CD1c-positive myeloid dendritic cell (primary cell): ENCODE data around the gene TMEM222.
A peak's percentile ranks its signal among the peaks of the same experiment; 100 is the strongest.

ENCODE experiments used
- DNase-seq: peaks from one replicate; pipeline ENCODE4 v3.0.0-alpha.2; 2016; ENCODE audit errors: extremely low spot score

Gene TMEM222

GRCh38 chr1:27306892-27307761 is 14.8 kb upstream of the TMEM222 start:
- no peak for DNase-seq

DNA sequence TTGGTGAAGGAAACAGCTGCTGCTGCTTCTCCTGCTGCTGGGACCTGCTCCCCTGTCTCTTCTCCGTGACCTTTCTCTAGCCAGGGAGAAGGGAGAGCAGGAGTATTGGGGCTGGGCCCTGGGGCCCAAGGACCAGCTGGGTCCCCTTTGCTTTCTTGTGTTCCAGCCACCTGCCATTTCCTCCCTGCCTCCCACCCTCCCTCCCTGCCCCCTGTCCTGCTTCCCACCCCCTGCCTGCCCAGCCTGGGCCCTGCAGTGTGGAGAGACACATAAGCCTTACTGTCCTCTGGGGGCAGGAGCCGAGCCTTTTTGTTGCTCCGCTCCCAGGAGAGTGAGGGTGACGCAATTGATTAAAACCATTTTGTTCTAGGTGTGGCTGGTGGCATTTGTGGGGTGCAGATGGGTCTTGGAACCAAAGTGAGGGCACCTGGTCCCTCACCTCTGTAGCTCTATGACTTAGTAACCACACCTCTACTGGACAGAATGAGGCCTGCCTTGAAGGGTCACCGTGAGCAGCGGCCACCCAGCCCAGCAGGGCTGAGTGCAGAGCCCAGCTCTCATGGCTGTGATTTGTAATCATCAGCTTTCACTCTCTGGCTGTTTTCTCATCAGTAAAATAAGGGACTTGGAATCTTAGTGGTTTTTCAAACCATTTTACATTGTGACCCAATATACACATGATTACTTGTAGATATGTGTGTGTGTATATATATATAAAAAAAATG is 13.9 kb upstream of the TMEM222 start:
- DNase-seq: no peak

DNA sequence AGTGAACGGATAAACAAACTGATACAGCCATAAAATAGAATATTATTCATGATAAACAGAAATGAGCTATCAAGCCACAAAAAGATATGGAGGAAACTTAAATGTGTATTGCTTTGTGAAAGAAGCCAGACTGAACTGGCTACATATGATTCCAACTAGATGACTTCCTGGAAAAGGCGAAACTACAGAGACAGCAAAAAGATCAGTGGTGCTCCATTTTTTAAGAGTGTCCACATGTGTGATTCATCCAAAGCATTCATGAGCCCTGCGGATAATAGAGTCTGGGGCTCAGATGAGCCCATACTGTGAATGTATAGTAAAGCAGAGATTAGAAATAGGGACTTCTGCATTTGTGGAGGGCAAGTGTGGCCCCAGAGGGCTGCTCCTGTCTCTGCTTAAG is 7.8 kb upstream of the TMEM222 start:
- DNase-seq: no peak

GRCh38 chr1:27314737-27315136 is 7.2 kb upstream of the TMEM222 start:
- DNase-seq: no peak

DNA sequence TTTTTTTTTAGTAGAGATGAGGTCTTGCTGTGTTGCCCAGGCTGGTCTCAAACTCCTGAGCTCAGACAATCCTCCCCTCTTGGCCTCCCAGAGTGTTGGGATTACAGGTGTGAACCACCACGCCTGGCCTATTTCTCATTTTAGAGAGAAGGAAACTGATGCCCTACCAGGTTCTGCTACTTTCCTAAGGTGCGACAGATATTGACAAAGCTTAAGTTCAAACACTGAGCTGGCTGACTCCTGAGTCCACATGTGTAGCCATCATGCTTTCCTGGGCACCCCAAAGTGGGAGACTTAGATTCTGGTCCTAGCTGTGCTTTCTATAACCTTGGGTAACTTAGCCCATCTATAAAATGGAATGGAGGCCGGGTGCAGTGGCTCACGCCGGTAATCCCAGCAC is 5.1 kb upstream of the TMEM222 start:
- DNase-seq: no peak

DNA sequence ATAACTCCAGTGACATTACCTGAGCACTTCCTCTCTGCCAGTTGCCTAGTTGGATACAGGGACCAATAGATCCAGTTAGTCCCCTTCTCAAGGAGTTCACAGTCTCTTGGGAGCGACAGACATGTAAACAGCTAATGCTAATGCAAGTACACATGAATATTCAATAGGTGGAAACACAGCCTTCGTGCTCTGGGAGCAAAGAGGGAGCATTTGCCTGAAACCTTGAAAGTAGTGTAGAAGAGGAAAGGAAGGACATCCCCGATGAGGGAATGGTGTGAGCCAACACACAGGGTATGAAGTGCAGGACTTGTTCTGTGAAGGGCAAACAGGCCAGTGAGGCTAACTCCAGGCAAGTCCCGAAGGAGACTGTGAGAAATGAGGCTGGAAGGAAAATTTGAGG is 3.8 kb upstream of the TMEM222 start:
- DNase-seq: no peak

DNA sequence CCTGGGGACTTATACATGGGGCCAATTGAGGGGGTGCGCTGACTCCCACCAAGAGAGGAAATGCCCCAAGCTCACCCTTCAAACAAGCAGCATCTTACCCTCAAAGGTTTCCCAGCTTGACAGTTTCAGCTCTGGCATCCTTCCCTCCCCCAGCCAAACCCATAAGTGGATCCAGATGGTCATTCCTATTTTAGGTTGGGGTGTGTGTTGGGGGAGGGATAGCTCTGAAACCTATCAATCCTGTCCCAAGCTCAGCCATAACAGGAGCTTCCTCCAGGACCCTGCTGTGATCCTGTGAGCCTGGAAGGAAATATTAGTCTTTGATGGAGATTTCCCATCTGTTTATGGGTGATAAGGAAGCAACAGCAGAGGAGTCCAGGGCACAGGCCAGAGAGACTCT is 3.4 kb upstream of the TMEM222 start:
- DNase-seq: no peak

DNA sequence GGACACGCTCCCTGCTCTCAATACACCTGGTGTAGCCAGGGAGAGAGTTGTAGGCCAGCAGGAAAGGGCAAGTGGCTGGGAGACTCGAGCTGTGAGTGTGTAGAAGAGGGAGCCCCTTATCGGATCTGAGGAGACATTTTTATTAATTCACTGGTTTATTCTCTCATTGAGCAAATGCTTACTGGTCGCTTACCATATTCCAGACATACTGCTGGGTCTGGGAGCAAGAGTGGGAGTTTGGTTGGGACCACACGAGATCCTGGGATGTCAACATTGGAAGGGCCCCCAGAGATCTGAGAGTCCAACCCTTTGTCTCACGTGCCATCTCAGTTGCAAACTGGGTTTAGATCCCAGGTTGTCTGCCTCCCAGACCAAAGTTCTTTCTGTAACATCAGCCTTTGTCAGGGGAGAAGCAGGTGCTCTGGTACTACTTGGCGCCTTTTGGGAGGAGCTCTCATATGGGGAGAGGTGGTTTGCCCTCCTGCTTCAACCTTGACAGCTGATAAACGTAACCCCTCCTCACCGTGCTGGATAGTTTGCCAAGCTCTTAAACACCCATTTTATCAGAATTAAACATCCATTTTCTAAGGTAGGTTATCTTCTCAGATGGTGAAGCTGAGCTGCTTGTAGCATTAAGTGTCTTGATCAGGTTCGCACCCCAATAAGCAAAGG is 742 bp downstream of the TMEM222 start:
- no peak for DNase-seq

DNA sequence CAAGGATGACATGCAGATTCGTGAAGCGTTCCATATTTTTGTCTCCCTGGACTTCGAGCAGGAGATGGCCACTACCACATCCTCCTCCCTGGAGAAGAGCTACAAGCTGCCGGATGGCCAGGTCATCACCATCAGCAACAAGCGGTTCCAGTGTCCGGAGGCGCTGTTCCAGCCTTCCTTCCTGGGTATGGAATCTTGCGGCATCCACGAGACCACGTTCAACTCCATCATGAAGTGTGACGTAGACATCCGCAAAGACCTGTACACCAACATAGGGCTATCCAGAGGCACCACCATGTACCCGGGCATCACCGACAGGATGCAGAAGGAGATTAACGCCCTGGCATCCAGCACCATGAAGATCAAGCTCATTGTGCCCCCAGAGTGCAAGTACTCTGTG is 3.3 kb downstream of the TMEM222 start:
- no peak for DNase-seq

DNA sequence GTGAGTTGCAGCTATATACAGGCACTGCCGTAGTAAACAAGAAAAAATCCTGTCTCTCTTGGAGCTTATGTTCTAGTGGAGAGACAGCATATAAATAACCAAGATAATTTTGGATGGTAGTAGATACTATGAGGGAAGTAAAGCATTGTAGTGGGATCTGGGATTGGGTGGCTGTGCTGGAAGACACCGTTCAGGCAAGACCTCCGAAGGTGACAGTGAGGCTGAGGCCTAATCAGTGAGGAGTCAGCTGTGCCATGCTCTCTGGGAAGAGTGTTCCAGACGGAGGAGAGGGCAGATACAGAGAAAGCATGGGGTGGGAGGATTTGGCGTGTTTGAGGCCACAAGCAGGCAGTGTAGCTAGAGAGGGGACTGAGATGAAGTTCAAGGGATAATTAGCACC is 6.0 kb downstream of the TMEM222 start:
- DNase-seq: no peak

DNA sequence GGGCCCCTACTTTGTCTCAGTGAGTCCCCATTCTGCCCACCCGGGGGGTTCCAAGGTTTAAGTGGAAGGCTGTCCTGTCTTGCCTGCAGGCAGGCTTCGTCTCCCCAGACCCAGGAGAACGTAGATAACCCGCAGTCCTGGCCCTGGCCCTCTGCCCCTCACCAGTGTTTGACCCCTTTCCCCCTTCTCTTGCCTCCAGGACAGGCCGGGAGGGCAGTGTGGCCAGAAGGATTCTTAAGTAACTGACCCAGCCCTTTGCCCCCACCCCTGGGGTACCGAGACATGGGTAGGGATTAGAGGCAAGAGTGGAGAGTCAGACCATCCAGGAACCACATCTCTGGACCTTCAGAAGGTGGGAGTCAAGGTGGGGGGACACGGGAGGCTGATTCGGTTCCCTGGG is 8.8 kb downstream of the TMEM222 start:
- DNase-seq: no peak

DNA sequence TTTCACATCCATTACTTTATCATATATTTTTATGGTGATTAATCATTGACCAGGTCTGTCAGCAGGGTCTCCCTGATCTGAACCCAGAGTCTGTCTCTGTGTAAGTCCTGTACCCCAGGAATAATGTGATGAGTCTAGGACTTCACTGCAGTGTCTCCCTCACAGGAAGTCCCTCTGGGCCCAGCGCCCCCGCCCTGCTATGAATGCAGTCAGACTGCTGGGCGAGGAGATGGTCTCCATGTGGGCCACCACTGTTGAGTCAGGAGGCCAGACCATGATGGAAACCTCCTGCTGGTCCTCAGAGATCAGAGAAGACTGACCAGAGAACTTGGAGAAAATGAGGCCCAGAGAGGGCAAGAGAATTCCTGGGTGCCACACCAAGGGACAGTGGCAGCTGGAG is 9.5 kb downstream of the TMEM222 start:
- DNase-seq: no peak

DNA sequence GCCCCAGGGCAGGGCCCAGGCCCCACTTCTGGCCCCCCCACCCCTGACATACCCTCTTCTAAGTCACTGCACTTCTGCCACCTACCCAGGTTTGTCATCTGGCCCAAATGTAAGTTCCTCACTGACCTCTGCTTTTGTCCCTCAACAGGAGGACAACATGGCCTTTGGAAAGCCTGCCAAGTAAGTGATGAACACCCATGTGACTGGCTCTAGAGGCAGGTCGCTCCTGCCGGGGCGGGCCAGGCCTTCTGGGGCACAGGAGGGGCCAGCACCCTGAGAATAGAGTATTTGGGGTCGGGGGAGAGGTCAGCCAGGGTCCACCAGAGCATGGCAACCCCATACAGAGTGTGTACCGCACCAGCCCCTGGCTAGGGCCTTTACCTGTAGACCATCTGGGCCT is 10.0 kb downstream of the TMEM222 start:
- DNase-seq: no peak

GRCh38 chr1:27332536-27333281 is 10.7 kb downstream of the TMEM222 start:
- peak; percentile 56 for DNase-seq

DNA sequence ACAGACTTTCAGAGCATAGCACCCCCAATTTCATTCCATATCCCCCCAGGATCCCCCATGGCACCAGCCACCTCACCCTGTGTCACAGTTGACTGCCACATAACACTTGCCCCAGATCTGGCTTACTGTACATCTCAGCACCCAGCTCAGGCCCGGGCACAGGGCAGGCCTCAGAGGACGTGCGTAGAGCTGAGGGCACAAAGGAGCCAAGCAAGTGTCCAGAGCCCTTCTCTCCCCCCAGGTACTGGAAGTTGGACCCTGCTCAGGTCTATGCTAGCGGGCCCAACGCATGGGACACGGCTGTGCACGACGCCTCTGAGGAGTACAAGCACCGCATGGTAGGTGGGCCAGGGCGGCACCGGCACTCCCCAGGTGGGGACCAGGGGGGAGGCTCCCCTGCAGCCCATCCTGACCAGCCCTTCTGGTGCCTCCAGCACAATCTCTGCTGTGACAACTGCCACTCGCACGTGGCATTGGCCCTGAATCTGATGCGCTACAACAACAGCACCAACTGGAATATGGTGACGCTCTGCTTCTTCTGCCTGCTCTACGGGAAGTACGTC is 11.8 kb downstream of the TMEM222 start:
- no peak for DNase-seq

DNA sequence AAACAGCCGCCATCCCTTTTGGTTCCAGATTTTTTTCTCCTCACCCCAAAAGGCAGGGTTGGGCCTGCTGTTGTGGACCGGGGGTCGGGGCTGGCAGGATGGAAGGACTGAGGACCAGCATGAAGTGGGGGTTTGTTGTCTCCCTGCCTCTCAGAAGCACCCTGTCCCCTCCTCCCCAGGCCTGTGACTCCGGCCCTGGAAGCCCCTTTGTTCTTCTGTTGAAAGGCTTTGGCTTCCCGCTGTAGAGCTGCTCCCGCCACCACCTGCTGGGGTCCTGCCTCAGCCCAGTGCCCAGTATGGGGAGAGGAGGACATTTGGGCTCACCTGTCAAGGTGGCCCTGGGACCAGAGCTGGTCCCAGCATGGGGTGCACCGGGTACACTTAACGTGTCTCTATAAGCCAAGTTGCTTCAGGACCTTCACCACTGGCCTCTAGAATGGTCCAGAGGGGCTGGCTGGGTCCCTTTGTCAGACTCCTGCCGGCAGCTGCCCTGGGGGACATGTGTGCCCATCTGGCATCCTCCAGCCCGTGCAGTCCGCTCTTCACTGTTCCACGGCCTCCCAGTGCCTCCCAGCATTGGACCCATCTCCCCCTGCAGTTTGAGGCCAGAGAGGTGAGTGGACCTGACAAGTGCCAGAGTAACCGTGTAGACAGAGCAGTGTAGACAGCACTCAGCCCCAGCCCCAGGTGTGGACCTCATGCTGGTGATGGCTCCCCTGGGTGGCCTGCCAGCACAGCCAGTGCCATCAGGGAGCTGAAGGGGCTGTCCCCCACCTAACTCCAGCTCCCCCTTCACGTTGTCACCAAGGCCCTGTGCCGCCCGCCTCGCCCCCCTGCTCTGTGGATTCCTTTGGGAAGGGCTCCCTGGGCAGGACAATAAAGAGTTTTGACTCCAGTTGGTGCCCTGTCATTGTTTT is 13.8 kb downstream of the TMEM222 start:
- no peak for DNase-seq

DNA sequence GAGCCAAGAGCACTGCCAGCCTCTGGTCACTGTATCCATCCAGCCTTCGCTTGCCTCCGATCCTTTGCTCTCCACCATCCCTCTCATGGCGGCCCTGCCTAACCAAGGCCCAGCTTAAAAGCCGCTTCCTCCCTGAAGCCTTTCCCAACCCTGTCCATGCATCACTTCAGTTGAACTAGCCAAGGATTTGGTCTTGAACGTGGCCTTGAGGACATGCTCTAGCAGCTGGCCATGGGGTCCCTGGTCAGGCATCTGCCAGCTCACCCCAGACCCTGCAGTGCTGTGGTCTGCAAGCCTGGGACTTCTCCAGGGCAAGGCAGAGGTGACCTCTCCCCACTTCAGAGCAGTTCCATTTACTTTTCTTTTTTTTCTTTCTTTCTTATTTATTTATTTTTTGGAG is 14.8 kb downstream of the TMEM222 start:
- no peak for DNase-seq

GRCh38 chr1:27338751-27339150 is 16.8 kb downstream of the TMEM222 start:
- no peak for DNase-seq

GRCh38 chr1:27339213-27339612 is 17.2 kb downstream of the TMEM222 start:
- DNase-seq: no peak

- DNase-seq: peak; percentile 80
Measured at GRCh38 chr1:27341525-27342252, 19.7 kb downstream of the TMEM222 start, which contains the start of gene SYTL1. SYTL1 (plus strand) TSS chr1:27342022; CDS start chr1:27345335, 3,313 bp downstream.
